ENCODE results near the gene TRAF7.

Gene TRAF7

DNA sequence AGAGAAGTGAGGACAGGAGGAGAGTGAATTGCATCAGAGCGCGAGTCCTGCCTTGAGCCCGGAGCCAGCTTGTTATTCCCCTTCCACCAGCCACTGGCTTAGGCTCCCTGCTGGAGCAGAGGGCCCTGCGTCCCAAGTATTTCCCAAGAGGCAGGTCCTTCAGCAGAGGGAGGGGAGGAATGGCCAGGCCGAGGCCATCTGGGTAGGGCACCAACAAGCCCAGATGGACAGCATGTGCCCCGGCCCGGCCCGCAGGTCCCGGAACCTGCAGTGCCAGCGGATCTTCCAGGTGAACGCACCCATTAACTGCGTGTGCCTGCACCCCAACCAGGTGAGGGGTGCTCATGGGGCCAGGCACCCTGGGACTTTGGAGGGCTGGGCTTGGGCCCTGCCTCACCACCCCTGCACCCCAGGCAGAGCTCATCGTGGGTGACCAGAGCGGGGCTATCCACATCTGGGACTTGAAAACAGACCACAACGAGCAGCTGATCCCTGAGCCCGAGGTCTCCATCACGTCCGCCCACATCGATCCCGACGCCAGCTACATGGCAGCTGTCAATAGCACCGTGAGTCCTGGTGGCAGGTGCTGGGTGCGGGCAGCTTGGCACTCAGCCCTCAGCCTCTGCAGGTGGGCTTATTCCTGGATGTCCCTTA, 51.3 kb downstream of the TRAF7 start:
- TF ChIP-seq, protein P1, sequence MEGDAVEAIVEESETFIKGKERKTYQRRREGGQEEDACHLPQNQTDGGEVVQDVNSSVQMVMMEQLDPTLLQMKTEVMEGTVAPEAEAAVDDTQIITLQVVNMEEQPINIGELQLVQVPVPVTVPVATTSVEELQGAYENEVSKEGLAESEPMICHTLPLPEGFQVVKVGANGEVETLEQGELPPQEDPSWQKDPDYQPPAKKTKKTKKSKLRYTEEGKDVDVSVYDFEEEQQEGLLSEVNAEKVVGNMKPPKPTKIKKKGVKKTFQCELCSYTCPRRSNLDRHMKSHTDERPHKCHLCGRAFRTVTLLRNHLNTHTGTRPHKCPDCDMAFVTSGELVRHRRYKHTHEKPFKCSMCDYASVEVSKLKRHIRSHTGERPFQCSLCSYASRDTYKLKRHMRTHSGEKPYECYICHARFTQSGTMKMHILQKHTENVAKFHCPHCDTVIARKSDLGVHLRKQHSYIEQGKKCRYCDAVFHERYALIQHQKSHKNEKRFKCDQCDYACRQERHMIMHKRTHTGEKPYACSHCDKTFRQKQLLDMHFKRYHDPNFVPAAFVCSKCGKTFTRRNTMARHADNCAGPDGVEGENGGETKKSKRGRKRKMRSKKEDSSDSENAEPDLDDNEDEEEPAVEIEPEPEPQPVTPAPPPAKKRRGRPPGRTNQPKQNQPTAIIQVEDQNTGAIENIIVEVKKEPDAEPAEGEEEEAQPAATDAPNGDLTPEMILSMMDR (conservative IDR thresholded peaks at IDR 0.05), result no peak
- H3K27ac ChIP-seq, result peak overlapping the region; percentile 89

DNA sequence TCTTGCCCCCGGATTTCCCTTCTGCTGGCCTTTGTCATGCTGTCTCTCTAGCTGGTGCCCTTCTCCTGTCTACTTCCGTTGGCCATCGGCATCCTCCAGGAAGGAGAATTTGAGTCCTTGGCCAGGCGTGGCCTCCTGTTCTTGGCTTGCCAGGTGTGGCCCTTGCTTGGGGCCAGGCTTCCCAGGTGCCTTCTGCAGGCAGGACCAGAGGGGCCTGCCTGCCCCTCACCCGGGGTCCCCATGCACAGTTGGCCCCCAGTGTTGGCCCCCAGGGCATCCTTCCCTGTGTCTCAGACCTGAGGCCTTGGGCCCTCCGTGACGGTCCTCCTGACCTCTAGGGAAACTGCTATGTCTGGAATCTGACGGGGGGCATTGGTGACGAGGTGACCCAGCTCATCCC, 52.3 kb downstream of the TRAF7 start:
- no peak overlapping the region; the same call in 1 of the 2 replicates for H3K27ac ChIP-seq
- TF ChIP-seq, protein P1 (conservative IDR thresholded peaks at IDR 0.05), result no peak

DNA sequence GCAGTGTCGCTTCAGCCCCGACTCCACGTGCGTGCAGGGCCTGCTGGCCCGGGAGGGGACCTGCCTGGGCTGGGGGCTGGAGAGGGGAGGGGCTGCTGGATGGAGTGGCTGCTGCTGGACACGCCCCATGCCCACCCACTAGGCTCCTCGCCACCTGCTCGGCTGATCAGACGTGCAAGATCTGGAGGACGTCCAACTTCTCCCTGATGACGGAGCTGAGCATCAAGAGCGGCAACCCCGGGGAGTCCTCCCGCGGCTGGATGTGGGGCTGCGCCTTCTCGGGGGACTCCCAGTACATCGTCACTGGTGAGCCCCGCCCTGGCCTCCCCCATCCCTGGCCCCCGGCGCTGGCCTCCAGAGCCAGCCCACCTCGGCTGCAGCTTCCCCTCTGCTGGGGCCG, 52.7 kb downstream of the TRAF7 start:
- TF ChIP-seq, protein P1 (conservative IDR thresholded peaks at IDR 0.05), result no peak
- H3K27ac ChIP-seq, result no peak overlapping the region; the same call in 1 of the 2 replicates

DNA sequence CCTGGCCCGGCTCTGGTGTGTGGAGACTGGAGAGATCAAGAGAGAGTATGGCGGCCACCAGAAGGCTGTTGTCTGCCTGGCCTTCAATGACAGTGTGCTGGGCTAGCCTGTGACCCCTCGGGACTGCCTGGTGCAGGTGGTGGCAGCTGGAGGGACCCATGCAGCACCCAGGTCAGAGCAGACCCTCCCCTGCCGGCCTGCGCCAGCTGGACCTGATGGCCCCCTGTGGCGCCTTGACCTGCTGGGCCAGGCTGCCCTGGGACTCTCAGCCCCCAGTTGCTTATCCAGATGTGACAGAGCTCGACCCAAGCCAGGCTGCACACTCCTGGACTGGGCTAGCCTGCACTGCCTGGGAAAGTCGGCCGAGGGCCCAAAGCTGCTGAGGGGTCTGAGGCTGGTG, 53.2 kb downstream of the TRAF7 start:
- no peak overlapping the region for H3K27ac ChIP-seq
- TF ChIP-seq, protein P1 (conservative IDR thresholded peaks at IDR 0.05), result no peak

DNA sequence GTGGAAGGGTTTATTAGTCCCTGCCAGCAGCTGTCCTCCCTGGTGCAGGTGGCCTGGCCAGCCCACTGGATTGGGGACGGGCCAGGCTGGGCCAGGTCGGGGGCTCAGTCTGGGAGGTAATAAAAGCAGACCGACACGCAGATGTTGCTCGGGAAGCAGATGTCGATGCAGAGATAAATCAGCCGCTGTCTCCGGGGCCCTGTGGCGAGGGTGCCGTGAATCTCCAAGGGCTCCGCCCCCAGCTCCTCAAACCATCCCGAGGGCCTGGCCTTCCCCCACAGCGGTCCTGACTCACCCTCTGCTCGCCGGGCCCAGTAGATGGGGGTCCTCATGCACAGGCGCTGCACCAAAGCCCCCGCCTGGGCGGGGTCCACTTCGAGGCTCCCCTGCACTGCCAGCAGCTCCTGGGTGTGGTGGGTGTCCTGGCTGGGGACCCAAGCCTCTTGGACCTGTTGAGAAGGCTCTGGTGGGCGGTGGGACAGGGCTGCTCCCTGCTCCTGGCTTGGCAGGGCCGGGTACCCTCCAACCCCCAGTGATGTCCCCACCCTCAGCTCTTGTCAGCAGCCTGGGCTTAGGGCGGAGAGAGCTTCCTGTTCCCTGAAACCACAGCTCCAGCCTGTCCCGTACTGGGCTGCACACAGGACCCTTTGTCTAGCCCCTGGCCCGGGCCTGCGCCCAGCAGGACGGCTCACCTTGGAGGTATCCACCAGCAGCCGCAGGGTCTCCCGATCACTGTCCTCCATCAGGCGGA, 53.9 kb downstream of the TRAF7 start:
- H3K27ac ChIP-seq, result no peak overlapping the region

DNA sequence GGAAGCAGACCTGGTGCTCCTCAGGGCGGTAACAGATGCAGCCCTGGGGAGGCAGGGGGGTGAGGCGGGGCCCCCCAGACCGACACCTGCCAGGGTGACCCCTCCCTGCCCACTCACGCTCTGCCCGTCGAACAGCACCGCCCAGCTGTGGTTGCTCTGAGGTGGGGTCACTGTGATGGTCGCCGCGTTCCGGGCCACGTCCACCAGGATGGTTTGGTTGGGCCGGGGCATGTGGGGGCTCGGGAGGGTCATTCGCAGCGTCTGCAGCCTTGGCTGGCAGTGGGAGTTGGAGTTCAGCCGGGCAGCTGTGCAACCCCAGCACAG, 54.4 kb downstream of the TRAF7 start:
- TF ChIP-seq, protein P1 (conservative IDR thresholded peaks at IDR 0.05), result no peak
- H3K27ac ChIP-seq, result no peak overlapping the region

More for the DNA sequence above, 53.9 kb downstream of the TRAF7 start:
- TF ChIP-seq, protein P1 (conservative IDR thresholded peaks at IDR 0.05), result no peak

DNA sequence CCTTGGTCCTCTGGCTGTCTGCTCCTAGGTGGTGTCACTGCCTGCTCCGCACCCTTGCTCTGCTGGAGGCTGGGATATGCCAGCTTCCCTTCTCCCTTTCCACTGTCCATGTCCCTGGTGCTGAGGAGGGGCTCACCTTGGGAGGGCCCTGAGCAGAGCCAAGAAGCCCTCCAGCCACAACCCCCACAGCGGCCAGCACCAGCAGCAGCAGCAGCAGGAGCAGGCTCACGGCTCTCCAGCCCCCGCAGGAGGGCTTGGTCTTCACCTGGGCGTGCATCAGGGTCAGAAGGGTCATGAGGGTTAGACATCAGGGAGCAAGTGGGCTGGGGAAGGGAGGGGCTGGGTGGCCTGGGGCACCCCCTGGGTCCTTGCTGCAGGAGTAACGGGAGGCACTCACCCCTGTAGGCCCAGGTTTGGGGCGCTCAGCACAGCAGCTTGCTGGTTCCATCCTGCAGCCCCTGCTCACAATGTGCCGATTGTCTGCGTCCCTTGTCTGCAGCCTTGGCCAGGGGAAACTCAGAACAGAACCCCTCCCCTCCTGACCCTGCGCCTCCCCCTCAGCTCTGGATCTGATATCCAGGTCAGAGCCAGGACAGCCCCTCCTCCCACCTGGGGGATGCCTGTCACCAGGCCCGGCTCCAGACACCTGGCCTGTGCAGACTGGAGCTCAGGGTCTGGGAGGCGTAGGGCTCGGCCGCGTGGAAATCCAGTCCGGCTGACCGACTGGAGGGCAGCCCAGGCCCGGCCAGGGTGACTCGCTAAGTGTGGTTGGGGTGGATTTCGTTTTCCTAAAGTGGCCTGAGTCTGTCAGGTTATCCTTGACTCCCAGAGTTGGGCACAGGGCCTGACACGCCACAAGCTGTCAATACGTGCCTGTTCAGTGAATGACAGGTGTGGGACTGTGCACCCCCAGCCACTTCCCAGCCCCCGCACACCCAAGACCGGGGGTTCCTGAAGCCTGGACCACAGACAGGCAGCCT, 55.1 kb downstream of the TRAF7 start, which contains the start of gene BRICD5:
TSS of gene BRICD5 (minus strand) at position 478 of the 980 bp plus-strand sequence. CDS start at position 448, 30 bp downstream.
- TF ChIP-seq, protein P1 (conservative IDR thresholded peaks at IDR 0.05), result no peak
- H3K27ac ChIP-seq, result peak within 1 kb of the TSS; percentile 75
